Measurements from ENCODE around the gene HNRNPUL1.
A peak's percentile ranks its signal among the peaks of the same experiment; 100 is the strongest.

The HNRNPUL1 gene

DNA sequence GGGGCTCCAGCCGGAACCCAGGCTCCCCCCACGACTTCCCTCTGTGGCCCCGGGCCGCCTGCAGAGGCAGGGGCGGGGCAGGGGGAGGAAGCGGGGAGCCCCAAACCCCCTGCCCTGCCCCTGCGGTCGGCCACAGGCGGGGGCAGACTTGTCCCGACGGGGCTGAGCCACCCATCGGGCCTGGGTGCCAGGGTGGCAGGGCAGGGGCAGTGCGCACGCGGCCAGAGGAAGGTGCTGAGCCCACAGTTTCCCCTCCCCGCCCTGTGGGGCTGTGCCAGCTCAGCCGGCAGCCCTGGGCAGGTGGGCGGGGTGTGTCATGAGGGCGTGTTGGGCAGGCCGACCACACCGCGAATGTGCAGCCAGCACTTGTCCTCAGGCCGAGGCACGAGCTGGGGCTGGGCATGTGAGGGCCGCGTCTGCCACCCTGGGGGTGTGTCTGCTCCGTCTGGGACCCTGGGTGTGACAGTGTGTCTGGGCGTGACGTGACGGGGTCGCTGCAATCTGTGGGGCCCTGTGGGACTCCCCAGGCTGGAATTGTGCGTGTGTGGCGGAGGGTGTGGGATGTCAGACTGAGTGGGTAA is 63.5 kb downstream of the HNRNPUL1 start:
- no peak overlapping the region for H3K4me3 ChIP-seq
- H3K27ac ChIP-seq, result peak overlapping the region; percentile 54; the same call in 1 of the 2 replicates
- H3K9ac ChIP-seq (ENCODE audit: insufficient read length), result no peak overlapping the region

DNA sequence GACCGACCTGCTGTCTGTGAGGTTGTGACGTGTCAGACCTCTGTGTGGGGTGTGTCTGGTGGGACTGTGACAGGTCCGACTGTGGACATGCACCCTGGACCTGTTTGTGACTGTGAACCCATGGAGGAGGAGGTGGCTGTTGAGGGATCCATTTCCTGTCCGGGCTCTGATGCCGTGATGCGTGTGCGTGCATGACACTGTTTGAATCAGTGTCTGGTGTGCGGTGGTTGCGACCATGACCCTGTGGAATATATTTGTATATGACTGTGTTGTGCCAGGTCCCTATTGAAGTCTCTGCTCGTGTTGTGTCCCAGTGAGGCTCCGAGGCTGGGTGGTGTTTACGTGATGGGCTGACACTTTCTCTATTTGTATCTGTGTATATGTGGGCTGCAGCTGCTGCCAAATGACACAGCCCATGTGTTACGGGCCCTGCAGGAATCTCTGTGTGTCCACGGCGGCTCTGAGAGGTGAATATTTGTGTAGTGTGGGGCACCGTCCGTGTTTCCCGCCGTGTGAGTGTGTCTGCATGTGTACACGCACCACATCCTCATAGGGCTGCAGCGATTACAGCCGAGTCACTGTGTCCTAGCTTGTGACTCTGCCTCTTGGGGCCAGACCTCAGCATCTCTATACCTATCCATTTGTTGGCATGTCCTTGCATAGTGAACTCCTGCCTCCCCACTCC is 64.1 kb downstream of the HNRNPUL1 start:
- Histone ChIP-seq H3K9me3 (ENCODE audit: low read depth, low read length) (no peaks in the 10 kb centered on the region), H3K27ac (no peak overlapping the region), H3K9ac (ENCODE audit: insufficient read length) (no peak overlapping the region), H3K36me3 (ENCODE audit: insufficient read depth, low read length) (peaks cover 36% of the 10 kb centered on the region), H3K4me3 (no peak overlapping the region)
- DNase-seq (ENCODE audit: low read depth, low spot score), result no peak
- TF ChIP-seq EZH2 (IDR thresholded peaks at IDR 0.05) (no peak), POLR2AphosphoS5 (IDR thresholded peaks at IDR 0.05; ENCODE audit: borderline replicate concordance, low read depth, low read length) (no peak), FOXP2 (optimal IDR thresholded peaks at IDR 0.05; ENCODE audit: control extremely low read depth, extremely low read length, insufficient read depth) (no peak)

More for the DNA sequence above, 63.5 kb downstream of the HNRNPUL1 start:
- Histone ChIP-seq H3K9me3 (ENCODE audit: low read depth, low read length) (no peaks in the 10 kb centered on the region), H3K36me3 (ENCODE audit: insufficient read depth, low read length) (peaks cover 34% of the 10 kb centered on the region)
- no peak for DNase-seq (ENCODE audit: low read depth, low spot score)
- TF ChIP-seq POLR2AphosphoS5 (IDR thresholded peaks at IDR 0.05; ENCODE audit: borderline replicate concordance, low read depth, low read length) (no peak; the same call in 1 of the 2 replicates), EZH2 (IDR thresholded peaks at IDR 0.05) (no peak), FOXP2 (optimal IDR thresholded peaks at IDR 0.05; ENCODE audit: control extremely low read depth, extremely low read length, insufficient read depth) (no peak)

DNA sequence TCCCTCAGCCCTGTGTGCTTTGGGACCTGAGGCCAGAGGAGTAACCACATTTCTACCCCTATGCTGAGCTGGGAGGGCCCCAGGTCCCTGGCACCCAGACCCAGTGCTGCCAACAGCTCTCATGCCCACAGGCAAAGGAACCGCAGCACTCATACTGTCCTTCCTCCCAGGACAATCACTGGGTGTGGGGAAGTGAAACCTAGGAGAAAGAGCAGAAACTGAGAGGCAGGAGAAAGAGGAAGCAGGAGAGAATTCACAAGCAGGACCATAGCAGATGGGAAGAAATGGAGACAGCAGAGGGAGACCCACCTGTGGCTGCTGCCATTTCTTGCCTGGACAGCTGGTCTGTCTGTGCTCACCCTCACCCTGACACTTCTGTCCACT is 64.7 kb downstream of the HNRNPUL1 start:
- Histone ChIP-seq H3K27ac (no peak overlapping the region), H3K9me3 (ENCODE audit: low read depth, low read length) (no peaks in the 10 kb centered on the region), H3K4me3 (no peak overlapping the region), H3K9ac (ENCODE audit: insufficient read length) (no peak overlapping the region), H3K36me3 (ENCODE audit: insufficient read depth, low read length) (peaks cover 36% of the 10 kb centered on the region)
- no peak for DNase-seq (ENCODE audit: low read depth, low spot score)
- TF ChIP-seq EZH2 (IDR thresholded peaks at IDR 0.05), result no peak
- no peak for TF ChIP-seq POLR2AphosphoS5 (IDR thresholded peaks at IDR 0.05; ENCODE audit: borderline replicate concordance, low read depth, low read length)
- no peak for TF ChIP-seq FOXP2 (optimal IDR thresholded peaks at IDR 0.05; ENCODE audit: control extremely low read depth, extremely low read length, insufficient read depth)

DNA sequence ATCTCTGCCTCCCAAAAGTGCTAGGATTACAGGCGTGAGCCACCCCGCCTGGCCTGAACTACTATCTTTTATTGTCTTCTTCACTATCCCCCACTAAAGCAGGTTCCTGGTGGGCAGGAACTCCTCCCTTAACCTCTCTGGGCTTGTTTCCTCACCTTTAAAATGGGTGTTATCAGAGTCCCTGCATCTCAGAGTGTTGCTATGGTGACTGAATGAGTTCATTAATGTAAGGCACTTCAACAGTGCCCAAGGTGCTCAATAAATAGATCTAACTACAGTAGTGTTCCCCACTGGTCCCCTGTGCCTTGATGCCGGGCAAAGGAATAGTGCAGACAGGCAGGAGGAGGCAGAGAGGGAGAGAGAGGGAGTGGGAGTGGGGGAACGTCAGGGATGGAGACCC is 66.3 kb downstream of the HNRNPUL1 start:
- no peaks in the 10 kb centered on the region for H3K9me3 ChIP-seq (ENCODE audit: low read depth, low read length)
- peaks cover 39% of the 10 kb centered on the region for H3K36me3 ChIP-seq (ENCODE audit: insufficient read depth, low read length)
- no peak overlapping the region for H3K27ac ChIP-seq
- DNase-seq (ENCODE audit: low read depth, low spot score), result no peak
- no peak overlapping the region for H3K4me3 ChIP-seq
- no peak overlapping the region for H3K9ac ChIP-seq (ENCODE audit: insufficient read length)
- TF ChIP-seq EZH2 (IDR thresholded peaks at IDR 0.05) (no peak), POLR2AphosphoS5 (IDR thresholded peaks at IDR 0.05; ENCODE audit: borderline replicate concordance, low read depth, low read length) (no peak), FOXP2 (optimal IDR thresholded peaks at IDR 0.05; ENCODE audit: control extremely low read depth, extremely low read length, insufficient read depth) (no peak)

DNA sequence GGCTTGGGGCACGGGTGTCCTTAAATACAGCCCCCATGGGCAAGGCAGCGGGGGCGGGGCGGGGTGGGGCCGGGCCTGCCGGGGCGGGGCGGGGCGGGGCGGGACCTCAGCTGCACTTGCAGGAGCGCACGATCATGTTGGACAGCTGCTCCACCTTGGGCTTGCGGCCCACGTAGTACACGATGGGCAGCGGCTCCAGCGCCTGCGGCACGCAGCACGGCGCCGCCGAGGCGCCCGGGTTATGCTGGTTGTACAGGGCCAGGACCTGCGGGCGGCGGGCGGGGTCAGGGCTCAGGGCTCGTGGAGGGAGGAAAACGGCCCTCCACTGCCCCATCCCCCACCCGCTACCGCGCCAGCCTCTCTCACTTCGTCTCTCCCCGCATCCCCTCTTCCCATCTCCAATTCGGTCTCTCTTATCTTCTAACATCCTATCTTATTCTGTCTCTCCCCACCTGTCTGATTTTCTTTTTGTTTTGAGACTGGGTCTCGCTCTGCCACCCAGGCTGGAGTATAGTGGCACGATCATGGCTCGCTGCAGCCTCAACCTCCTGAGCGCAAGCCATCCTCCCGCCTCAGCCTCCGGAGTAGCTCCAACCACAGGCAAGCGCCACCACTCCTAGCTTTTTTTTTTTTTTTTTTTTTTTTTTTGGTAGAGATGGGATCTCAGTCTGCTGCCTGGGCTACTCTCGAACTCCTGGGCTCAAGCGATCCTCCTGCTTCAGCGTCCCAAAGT is 66.9 kb downstream of the HNRNPUL1 start:
- H3K36me3 ChIP-seq (ENCODE audit: insufficient read depth, low read length), result peaks cover 40% of the 10 kb centered on the region
- no peak overlapping the region for H3K9ac ChIP-seq (ENCODE audit: insufficient read length)
- no peak overlapping the region for H3K4me3 ChIP-seq

DNA sequence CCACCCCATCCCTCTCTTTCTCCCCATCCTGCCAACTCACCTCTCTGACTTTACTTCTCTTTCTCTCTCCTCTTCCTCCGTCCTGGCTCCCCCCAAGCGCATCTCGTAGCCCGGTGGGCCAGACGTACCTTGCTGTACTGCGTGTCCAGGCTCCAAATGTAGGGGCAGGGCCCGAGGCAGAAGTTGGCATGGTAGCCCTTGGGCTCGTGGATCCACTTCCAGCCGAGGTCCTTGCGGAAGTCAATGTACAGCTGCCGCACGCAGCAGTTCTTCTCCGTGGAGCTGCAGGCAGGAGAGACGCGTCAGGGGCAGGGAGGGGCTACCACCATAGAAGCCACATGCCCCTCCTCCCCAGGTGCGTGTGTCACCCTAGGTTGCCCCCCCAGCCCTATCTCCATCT is 67.8 kb downstream of the HNRNPUL1 start:
- no peak for DNase-seq (ENCODE audit: low read depth, low spot score)
- Histone ChIP-seq H3K27ac (no peak overlapping the region), H3K4me3 (no peak overlapping the region), H3K9ac (ENCODE audit: insufficient read length) (no peak overlapping the region), H3K36me3 (ENCODE audit: insufficient read depth, low read length) (peaks cover 45% of the 10 kb centered on the region), H3K9me3 (ENCODE audit: low read depth, low read length) (no peaks in the 10 kb centered on the region)
- TF ChIP-seq FOXP2 (optimal IDR thresholded peaks at IDR 0.05; ENCODE audit: control extremely low read depth, extremely low read length, insufficient read depth) (no peak), EZH2 (IDR thresholded peaks at IDR 0.05) (no peak), POLR2AphosphoS5 (IDR thresholded peaks at IDR 0.05; ENCODE audit: borderline replicate concordance, low read depth, low read length) (no peak)

More for the DNA sequence above, 66.9 kb downstream of the HNRNPUL1 start:
- H3K9me3 ChIP-seq (ENCODE audit: low read depth, low read length), result no peaks in the 10 kb centered on the region
- TF ChIP-seq POLR2AphosphoS5 (IDR thresholded peaks at IDR 0.05; ENCODE audit: borderline replicate concordance, low read depth, low read length) (no peak), FOXP2 (optimal IDR thresholded peaks at IDR 0.05; ENCODE audit: control extremely low read depth, extremely low read length, insufficient read depth) (no peak), EZH2 (IDR thresholded peaks at IDR 0.05) (no peak)
- no peak for DNase-seq (ENCODE audit: low read depth, low spot score)
- H3K27ac ChIP-seq, result no peak overlapping the region

DNA sequence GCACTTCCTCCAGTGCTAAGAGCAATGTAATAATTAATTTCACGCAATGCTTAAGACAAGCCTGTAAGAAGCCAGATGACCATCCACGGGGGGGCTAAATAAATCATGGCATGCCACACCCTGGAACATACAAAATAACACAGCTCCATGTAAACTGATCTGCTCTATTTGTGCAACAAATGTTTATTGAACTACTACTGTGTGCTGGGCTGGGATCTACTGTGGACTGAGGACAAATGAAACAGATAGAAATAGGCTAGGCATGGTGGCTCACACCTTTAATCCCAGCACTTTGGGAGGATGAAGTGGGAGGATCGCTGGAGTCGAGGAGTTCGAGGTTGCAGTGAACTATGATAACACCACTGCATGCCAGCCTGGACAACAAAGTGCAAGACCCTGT is 68.3 kb downstream of the HNRNPUL1 start:
- no peak for TF ChIP-seq FOXP2 (optimal IDR thresholded peaks at IDR 0.05; ENCODE audit: control extremely low read depth, extremely low read length, insufficient read depth)
- Histone ChIP-seq H3K4me3 (no peak overlapping the region), H3K27ac (no peak overlapping the region), H3K36me3 (ENCODE audit: insufficient read depth, low read length) (peaks cover 45% of the 10 kb centered on the region), H3K9me3 (ENCODE audit: low read depth, low read length) (no peaks in the 10 kb centered on the region), H3K9ac (ENCODE audit: insufficient read length) (no peak overlapping the region)
- no peak for DNase-seq (ENCODE audit: low read depth, low spot score)

DNA sequence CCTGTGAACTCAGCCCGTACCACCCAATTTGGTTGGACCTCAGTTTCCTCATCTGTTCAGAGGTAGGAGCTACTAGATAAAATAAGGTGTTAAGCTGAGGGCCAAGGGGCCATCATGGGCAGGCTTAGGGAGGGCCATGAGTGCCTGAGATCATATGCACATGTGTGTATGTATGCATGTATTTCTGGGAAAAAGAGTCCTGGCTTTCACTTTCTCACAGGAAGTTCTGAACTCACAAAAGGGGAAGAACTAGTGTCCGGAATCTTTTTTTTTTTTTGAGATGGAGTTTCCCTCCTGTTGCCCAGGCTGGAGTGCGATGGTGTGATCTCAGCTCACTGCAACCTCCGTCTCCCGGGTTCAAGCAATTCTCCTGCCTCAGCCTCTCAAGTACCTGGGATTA is 70.6 kb downstream of the HNRNPUL1 start:
- H3K9me3 ChIP-seq (ENCODE audit: low read depth, low read length), result no peaks in the 10 kb centered on the region
- H3K27ac ChIP-seq, result no peak overlapping the region
- no peak overlapping the region for H3K9ac ChIP-seq (ENCODE audit: insufficient read length)
- peaks cover 40% of the 10 kb centered on the region for H3K36me3 ChIP-seq (ENCODE audit: insufficient read depth, low read length)
- no peak for TF ChIP-seq EZH2 (IDR thresholded peaks at IDR 0.05)
- TF ChIP-seq FOXP2 (optimal IDR thresholded peaks at IDR 0.05; ENCODE audit: control extremely low read depth, extremely low read length, insufficient read depth), result no peak
- TF ChIP-seq POLR2AphosphoS5 (IDR thresholded peaks at IDR 0.05; ENCODE audit: borderline replicate concordance, low read depth, low read length), result no peak
- DNase-seq (ENCODE audit: low read depth, low spot score), result no peak
- no peak overlapping the region for H3K4me3 ChIP-seq
